K562 (cell line): ENCODE data around the gene SPX. TPM values are rescaled to one million over a fixed set of nuclear protein-coding genes. Genes with fewer than 3 reads are reported as not detected.

ENCODE experiments used
- ATAC-seq: fragments of 200-7000 bp; cut with Tn5 transposase; 3 replicates; pipeline ENCODE4 v1.9.1; 2020; ENCODE audit warnings: moderate library complexity
- BruUV-seq: library from RNA; stranded (reverse); fragments of 400-500 nt; replicated peaks from 2 replicates; lab custom pipeline; 2021; lab: Mats Ljungman, UMichigan
- CTCF ChIA-PET: fragments of 300-600 bp; formaldehyde crosslinking; extraction: SDS; loops from one replicate; lab custom pipeline; 2021; ENCODE audit warnings: low intra/inter-chr PET ratio; lab: Yijun Ruan, JAX
- POLR2A ChIA-PET: fragments of 300-600, 350-650 bp; sonication (Branson Sonifier 250); formaldehyde crosslinking; extraction: SDS; loops from one replicate; lab custom pipeline; 2021; ENCODE audit warnings: antibody characterized with exemption, inconsistent platforms; lab: Yijun Ruan, JAX
- DNase-seq, 4 experiments: peaks; one replicate each; pipeline versions ENCODE4 v3.0.0 to v3.0.0-alpha.2; 2011 to 2018; ENCODE audit warnings: low spot score in 3 of 4, mixed read lengths in 3 of 4; ENCODE audit errors: extremely low read depth in 1 of 4
- FAIRE-seq: peaks from 2 replicates; lab custom pipeline; 2011; peaks lifted over from hg19 to GRCh38; lab: Jason Lieb, UNC
- H2AFZ ChIP-seq: 2 replicates; pipeline ENCODE4 v1.6.0; 2011; ENCODE audit warnings: low read depth, low read length, control low read depth, inconsistent platforms
- H3K27ac ChIP-seq: fragments of 200-600 bp; 3 replicates; pipeline ENCODE4 v1.8.0; 2011; ENCODE audit warnings: low read depth, mild to moderate bottlenecking, control low read depth, inconsistent platforms, low read length, moderate library complexity, mixed read lengths; ENCODE audit errors: extremely low read depth
- H3K27me3 ChIP-seq, 2 experiments: fragments of 300-600 bp in 1 of 2; 2 replicates in 1 of 2; 3 replicates in 1 of 2; pipeline versions ENCODE4 v1.6.0 to v1.8.0; 2011; ENCODE audit warnings: inconsistent platforms in 2 of 2, low read length in 2 of 2, mild to moderate bottlenecking in 1 of 2, mixed read lengths in 1 of 2, moderate library complexity in 1 of 2; ENCODE audit not compliant: control insufficient read depth in 2 of 2, insufficient read depth in 2 of 2
- H3K36me3 ChIP-seq: fragments of 300-600 bp; 3 replicates; pipeline ENCODE4 v1.8.0; 2011; ENCODE audit warnings: mild to moderate bottlenecking, low read length, inconsistent platforms; ENCODE audit not compliant: control insufficient read depth, insufficient read depth
- H3K4me1 ChIP-seq, 2 experiments: fragments of 200-600 bp in 1 of 2; replicated peaks in 1 of 2; 2 replicates in 1 of 2; 3 replicates in 1 of 2; pipeline versions ENCODE4 v1.5.1 to v1.8.0; 2011; ENCODE audit warnings: inconsistent platforms in 2 of 2, low read length in 2 of 2, mild to moderate bottlenecking in 1 of 2, mixed read lengths in 1 of 2, moderate library complexity in 1 of 2; ENCODE audit not compliant: control insufficient read depth in 2 of 2, insufficient read depth in 2 of 2
- H3K4me2 ChIP-seq: 2 replicates; pipeline ENCODE4 v1.6.1; 2011; ENCODE audit warnings: low read length, control low read depth, inconsistent platforms, mixed read lengths; ENCODE audit not compliant: insufficient read depth
- H3K4me3 ChIP-seq: fragments of 200-600 bp; sonication (generic), shearing (Covaris generic); 2 replicates; pipeline ENCODE4 v1.5.1; 2016; ENCODE audit warnings: control low read depth, inconsistent platforms
- H3K79me2 ChIP-seq: fragments of 200-600 bp; 3 replicates; pipeline ENCODE4 v1.8.0; 2011; ENCODE audit warnings: low read length, inconsistent platforms; ENCODE audit not compliant: control insufficient read depth, insufficient read depth
- H3K9ac ChIP-seq, 2 experiments: 2 replicates each; pipeline versions ENCODE4 v1.6.0 to v1.6.1; 2011; ENCODE audit warnings: low read depth in 2 of 2, low read length in 2 of 2, control low read depth in 1 of 2, inconsistent platforms in 1 of 2, mild to moderate bottlenecking in 1 of 2, mixed read lengths in 1 of 2; ENCODE audit not compliant: insufficient read depth in 1 of 2
- H3K9me1 ChIP-seq: one replicate; pipeline ENCODE4 v1.6.0; 2011; ENCODE audit warnings: inconsistent platforms, mild to moderate bottlenecking, low read length, moderate library complexity; ENCODE audit not compliant: control insufficient read depth, insufficient read depth
- H3K9me3 ChIP-seq: replicated peaks from 2 replicates; pipeline ENCODE4 v1.5.1; 2011; ENCODE audit warnings: low read depth, low read length, inconsistent platforms; ENCODE audit not compliant: control insufficient read depth, insufficient read depth
- H4K20me1 ChIP-seq: replicated peaks from 2 replicates; pipeline ENCODE4 v1.6.1; 2011; ENCODE audit warnings: low read length, inconsistent platforms, mixed read lengths; ENCODE audit not compliant: control insufficient read depth, insufficient read depth
- BRF1 ChIP-seq: IDR thresholded peaks from 3 replicates; pipeline ENCODE4 v1.6.1; 2011; ENCODE audit warnings: borderline replicate concordance, mild to moderate bottlenecking; ENCODE audit not compliant: insufficient read length; ENCODE audit errors: extremely low read depth
- CCNT2 ChIP-seq: IDR thresholded peaks from 2 replicates; pipeline ENCODE4 v1.6.1; 2011; ENCODE audit warnings: borderline replicate concordance, low read depth, mild to moderate bottlenecking, moderate library complexity, mixed read lengths, low read length; ENCODE audit not compliant: insufficient read length; ENCODE audit errors: extremely low read depth
- CSDE1 ChIP-seq, 2 experiments: fragments of 450-650 bp; IDR thresholded peaks; 2 replicates each; pipeline ENCODE4 v1.6.1; 2016; ENCODE audit warnings: mild to moderate bottlenecking in 1 of 2
- E2F3 ChIP-seq: fragments of 250-450 bp; sonication (Bioruptor Pico); IDR thresholded peaks from 2 replicates; pipeline ENCODE4 v1.4.0; 2020; ENCODE audit warnings: mild to moderate bottlenecking
- EP400 ChIP-seq: fragments of 450-650 bp; IDR thresholded peaks from 2 replicates; pipeline ENCODE4 v1.6.1; 2017; ENCODE audit warnings: antibody characterized with exemption, mild to moderate bottlenecking, moderate library complexity
- KDM1A ChIP-seq, 2 experiments: fragments of 450-650 bp; IDR thresholded peaks; 2 replicates each; pipeline ENCODE4 v1.6.1; 2016; ENCODE audit warnings: mild to moderate bottlenecking in 2 of 2
- KLF16 ChIP-seq: IDR thresholded peaks from 2 replicates; pipeline ENCODE4 v1.6.1; 2016; ENCODE audit warnings: antibody characterized with exemption
- L3MBTL2 ChIP-seq: fragments of 450-650 bp; IDR thresholded peaks from 2 replicates; pipeline ENCODE4 v1.6.1; 2016; ENCODE audit warnings: mild to moderate bottlenecking, moderate library complexity
- SPI1 ChIP-seq: IDR thresholded peaks from 2 replicates; pipeline ENCODE4 v1.6.1; 2011; ENCODE audit warnings: low read depth, low read length, control low read depth, borderline replicate concordance
- TAF15 ChIP-seq: fragments of 200-400 bp; formaldehyde crosslinking; IDR thresholded peaks from 2 replicates; pipeline ENCODE4 v1.6.1; 2017; ENCODE audit warnings: mild to moderate bottlenecking, low read depth, low read length, moderate library complexity
- ZNF174 ChIP-seq: fragments of 250-450 bp; sonication (Bioruptor Pico); IDR thresholded peaks from 2 replicates; pipeline ENCODE4 v1.4.0; 2020; ENCODE audit warnings: mild to moderate bottlenecking
- WGBS: fragments of 100-300 bp; shearing (Covaris generic); methylation state at CpG from one replicate; pipeline ENCODE4 v1.1.6; 2016; ENCODE audit warnings: low coverage, mixed read lengths; ENCODE audit not compliant: insufficient coverage; ENCODE audit errors: missing lambda C conversion rate; 5-methylcytosine and 5-hydroxymethylcytosine counted together
- in situ Hi-C: fragments of 300-500 bp; cut with MboI; formaldehyde crosslinking; loops from 4 replicates; pipeline ENCODE4 v1.15.0; 2018; ENCODE audit warnings: inconsistent platforms, mixed read lengths
- intact Hi-C: fragments of 100-400 bp; cut with micrococcal nuclease; formaldehyde crosslinking; loops from 2 replicates; pipeline ENCODE4 v1.14.2; 2022
- polyA plus RNA-seq, 8 experiments: library from polyadenylated mRNA; depleted of rRNA in 4 of 8; stranded (reverse) in 5 of 8; unstranded in 3 of 8; fragments of >200 nt; fragmentation: Nextera tagmentation in 2 of 8; fragmentation: Illumina TruSeq in 1 of 8; extraction: Ambion mirVana in 2 of 8; extraction: Trizol in 1 of 8; gene quantifications; 2 replicates each; pipeline versions ENCODE4 v1.2.1 to v1.2.3, GENCODE V29; 2011 to 2014; ENCODE audit warnings: inconsistent platforms in 1 of 8, missing spikeins in 1 of 8
- total RNA-seq, 7 experiments: library from RNA; depleted of rRNA in 6 of 7; stranded (reverse); fragments of >200 nt in 6 of 7; fragmentation: Illumina TruSeq in 2 of 7; extraction: Trizol in 2 of 7; gene quantifications; 2 replicates each; pipeline versions ENCODE4 v1.2.1 to v1.2.3, GENCODE V29; 2011 to 2021; ENCODE audit warnings: low replicate concordance in 1 of 7
- TF ChIP-seq, protein P1 (sequence below): IDR thresholded peaks from 2 replicates; pipeline ENCODE4 v1.6.1; 2016; ENCODE audit warnings: missing genetic modification characterization, missing compliant biosample characterization
- TF ChIP-seq, protein P2 (sequence below): fragments of 250-450 bp; sonication (Bioruptor Pico); IDR thresholded peaks from 2 replicates; pipeline ENCODE4 v1.8.0; 2021; ENCODE audit warnings: moderate library complexity, mild to moderate bottlenecking, inconsistent platforms

Gene SPX
- total and polyA plus RNA-seq, 9 of the 15 experiments (the other 6 are each of a cell fraction or from before 2014, with no cell fraction given): 0.06 to 0.40 (median 0.14) TPM

DNA sequence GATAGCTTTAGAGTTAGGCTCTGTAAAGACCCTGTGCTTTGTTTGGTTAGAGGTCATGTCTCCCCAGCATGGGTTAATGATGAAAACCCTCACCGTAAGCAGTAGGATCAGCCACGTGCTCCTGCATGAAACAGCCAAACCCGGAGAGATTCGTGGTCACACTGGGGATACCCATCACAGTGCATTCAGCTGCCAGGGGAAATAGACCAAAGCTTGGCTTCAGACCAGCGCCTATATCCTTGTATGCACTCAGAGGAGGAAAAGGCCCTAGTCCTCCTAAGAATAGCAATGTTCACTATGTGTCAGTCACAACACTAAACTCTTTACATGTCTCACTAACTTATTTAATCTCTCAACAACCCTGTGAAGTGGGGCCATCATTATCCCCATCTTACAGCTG lies 16.3 kb downstream of the SPX start:
- peaks cover 0 to 4% of the 10 kb centered on the region in 2 experiments; a peak in 2 of 5 replicates for H3K27me3 ChIP-seq
- DNase-seq (no peak), FAIRE-seq (no peak), ATAC-seq (no peak)
- no TSS peak for BruUV-seq
- TF ChIP-seq, protein P1, sequence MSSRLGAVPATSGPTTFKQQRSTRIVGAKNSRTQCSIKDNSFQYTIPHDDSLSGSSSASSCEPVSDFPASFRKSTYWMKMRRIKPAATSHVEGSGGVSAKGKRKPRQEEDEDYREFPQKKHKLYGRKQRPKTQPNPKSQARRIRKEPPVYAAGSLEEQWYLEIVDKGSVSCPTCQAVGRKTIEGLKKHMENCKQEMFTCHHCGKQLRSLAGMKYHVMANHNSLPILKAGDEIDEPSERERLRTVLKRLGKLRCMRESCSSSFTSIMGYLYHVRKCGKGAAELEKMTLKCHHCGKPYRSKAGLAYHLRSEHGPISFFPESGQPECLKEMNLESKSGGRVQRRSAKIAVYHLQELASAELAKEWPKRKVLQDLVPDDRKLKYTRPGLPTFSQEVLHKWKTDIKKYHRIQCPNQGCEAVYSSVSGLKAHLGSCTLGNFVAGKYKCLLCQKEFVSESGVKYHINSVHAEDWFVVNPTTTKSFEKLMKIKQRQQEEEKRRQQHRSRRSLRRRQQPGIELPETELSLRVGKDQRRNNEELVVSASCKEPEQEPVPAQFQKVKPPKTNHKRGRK (tag): no peak
- TF ChIP-seq E2F3 (CRISPR knock-in tag) (no peak), KLF16 (no peak), EP400 (no peak), SPI1 (no peak), CCNT2 (no peak), KDM1A (IDR thresholded peaks at IDR 0.05) (no peak), ZNF174 (CRISPR knock-in tag) (no peak), L3MBTL2 (no peak), CSDE1 (IDR thresholded peaks at IDR 0.05) (no peak), BRF1 (no peak), TAF15 (no peak)
- TF ChIP-seq, protein P2, sequence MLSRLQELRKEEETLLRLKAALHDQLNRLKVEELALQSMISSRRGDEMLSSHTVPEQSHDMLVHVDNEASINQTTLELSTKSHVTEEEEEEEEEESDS (CRISPR knock-in tag): no peak
- no peak overlapping the region for H2AFZ ChIP-seq
- no peak overlapping the region for H3K27ac ChIP-seq
- ChIA-PET CTCF (no interaction called here), POLR2A (no interaction called here)
- WGBS: 7% methylated on average over 3 of the region's 5 CpGs
- H3K79me2 ChIP-seq: no peaks in the 10 kb centered on the region
- no peaks in the 10 kb centered on the region for H4K20me1 ChIP-seq
- in situ Hi-C loops: no loop called here
- H3K9me3 ChIP-seq: no peaks in the 10 kb centered on the region
- H3K4me3 ChIP-seq: no peak overlapping the region
- H3K36me3 ChIP-seq: no peaks in the 10 kb centered on the region
- no peaks in the 10 kb centered on the region for H3K4me1 ChIP-seq
- H3K9ac ChIP-seq: no peak overlapping the region
- no peak overlapping the region for H3K4me2 ChIP-seq
- no peaks in the 10 kb centered on the region for H3K9me1 ChIP-seq
- intact Hi-C loops: no loop called here
